Measurements from ENCODE around the gene GOLGA6D.
"Not testable (repeated sequence)": the region's sequence is repeated elsewhere in the genome, so short reads cannot be mapped to it uniquely, and the experiment has no call there.

GOLGA6D gene, protein sequence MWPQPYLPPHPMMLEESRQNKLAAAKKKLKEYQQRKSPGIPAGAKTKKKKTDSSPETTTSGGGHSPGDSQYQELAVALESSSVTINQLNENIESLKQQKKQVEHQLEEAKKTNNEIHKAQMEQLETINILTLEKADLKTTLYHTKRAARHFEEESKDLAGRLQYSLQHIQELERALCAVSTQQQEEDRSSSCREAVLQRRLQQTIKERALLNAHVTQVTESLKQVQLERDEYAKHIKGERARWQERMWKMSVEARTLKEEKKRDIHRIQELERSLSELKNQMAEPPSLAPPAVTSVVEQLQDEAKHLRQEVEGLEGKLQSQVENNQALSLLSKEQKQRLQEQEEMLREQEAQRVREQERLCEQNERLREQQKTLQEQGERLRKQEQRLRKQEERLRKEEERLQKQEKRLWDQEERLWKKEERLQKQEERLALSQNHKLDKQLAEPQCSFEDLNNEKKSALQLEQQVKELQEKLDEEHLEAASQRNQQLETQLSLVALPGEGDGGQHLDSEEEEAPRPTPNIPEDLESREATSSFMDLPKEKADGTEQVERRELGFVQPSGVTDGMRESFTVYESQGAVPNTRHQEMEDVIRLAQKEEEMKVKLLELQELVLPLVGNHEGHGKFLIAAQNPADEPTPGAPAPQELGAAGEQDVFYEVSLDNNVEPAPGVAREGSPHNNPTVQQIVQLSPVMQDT

GRCh38 chr15:75282572-75282971 lies at the start of gene GOLGA6D:
Gene GOLGA6D (plus strand): TSS chr15:75282835. CDS start chr15:75282876, 41 bp downstream.
- DNase-seq (ENCODE audit: low read depth, low spot score); H3K27ac ChIP-seq: not testable (repeated sequence)

DNA sequence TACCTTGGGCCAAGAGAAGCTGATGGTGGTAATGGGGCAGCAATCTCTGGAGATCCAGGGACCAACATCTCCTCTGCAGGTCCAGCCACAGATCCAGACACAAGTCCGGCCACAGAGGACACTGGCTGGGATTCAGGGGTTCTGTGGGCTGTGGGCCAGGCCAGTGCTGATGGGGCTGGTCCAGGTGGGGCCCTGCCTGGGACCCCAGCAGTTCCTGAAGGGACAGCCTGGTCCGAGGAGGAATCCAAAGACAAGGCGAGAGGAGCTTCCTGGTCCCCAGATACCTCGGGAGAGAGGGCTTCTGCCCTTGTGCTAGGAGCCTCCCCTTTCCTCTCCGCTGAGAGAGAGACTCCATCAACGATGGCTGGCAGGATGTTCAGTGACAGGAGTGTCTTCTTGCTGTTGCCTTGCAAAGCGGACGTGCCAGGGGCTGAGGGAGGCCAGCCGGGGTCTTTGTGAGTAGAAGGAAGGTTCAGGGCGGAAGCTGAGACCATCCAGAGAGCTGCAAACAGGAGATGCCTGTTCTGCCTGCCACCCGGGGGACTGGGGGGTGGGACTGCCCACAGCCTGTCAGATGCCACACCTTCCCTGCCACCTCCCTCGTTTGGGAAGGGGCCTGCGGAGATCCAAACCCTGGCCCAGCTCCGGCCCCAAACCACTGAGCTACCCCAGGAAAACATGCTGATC lies 49.0 kb upstream of the GOLGA6D start:
- no peak for DNase-seq (ENCODE audit: low read depth, low spot score)

GRCh38 chr15:75234191-75234810 lies 48.3 kb upstream of the GOLGA6D start:
- no peak overlapping the region for H3K27ac ChIP-seq
- no peak for DNase-seq (ENCODE audit: low read depth, low spot score)

More for the DNA sequence above, 49.0 kb upstream of the GOLGA6D start:
- H3K27ac ChIP-seq = no peak overlapping the region

DNA sequence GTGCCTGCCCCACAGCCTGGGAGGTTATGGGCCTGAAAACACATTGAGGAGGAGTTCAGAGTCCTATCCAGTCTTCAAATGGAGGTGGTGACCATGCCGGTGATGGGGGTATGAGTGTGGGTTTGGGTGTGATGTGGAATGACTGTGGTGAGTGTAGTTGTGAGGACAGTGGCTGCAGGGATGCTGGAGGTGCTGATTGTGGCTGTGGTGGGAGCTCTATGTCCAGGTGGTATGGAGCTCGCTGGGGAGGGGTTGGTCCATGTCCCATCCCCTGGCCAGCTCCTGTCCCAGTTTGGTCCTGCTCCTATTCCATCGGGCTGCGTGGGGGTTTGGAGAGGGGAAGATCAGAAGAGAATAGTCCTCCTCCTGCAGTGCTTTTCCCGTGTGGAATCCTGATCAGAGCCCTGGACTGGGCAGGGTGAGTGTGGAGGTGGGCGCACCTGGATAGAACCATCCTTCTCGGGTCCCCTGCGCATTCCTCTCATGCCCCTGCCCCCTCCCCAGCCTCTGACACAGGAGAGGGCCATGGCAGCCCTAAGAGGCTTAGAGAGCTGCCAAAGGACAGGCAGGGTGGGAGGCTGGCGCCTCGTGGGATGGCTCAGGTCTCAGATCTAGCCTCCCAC lies 47.5 kb upstream of the GOLGA6D start:
- DNase-seq (ENCODE audit: low read depth, low spot score) = no peak
- H3K27ac ChIP-seq = no peak overlapping the region

- H3K27ac ChIP-seq = no peak overlapping the region
- DNase-seq (ENCODE audit: low read depth, low spot score) = no peak
Measured at GRCh38 chr15:75235760-75236729, 46.6 kb upstream of the GOLGA6D start.

DNA sequence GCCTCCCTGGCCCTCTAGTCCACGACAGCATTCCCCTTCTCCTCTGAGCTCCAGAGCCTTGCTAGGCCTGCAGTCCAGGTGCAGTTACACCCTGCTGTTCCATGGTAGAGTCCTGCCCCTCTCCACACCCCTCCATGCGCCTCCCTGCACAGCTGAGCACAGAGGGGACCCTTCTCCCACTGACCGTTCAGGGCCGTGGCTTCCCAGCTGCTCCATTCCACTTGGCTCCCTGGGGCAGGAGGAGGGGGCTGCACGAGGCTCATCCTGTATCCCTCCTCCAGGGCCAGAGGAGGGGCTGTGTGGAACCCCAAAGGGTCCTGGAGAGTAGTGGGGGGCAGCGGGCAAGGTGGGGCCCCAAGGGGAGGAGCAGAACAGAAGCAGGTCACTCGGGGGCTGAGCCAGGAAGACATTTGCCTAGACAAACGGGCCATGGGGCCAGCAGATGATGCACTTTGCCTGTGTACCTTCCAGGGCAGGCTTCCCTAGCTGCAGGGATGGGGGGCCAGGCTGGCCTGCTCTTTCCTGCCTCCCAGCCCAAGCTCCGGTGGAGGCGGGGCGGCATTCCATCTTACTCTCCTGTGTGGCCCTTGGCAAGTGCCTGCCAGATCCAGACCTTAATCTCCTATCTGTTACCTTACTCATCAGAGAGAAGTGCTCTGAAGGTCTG lies 45.2 kb upstream of the GOLGA6D start:
- no peak overlapping the region for H3K27ac ChIP-seq
- DNase-seq (ENCODE audit: low read depth, low spot score) = no peak

DNA sequence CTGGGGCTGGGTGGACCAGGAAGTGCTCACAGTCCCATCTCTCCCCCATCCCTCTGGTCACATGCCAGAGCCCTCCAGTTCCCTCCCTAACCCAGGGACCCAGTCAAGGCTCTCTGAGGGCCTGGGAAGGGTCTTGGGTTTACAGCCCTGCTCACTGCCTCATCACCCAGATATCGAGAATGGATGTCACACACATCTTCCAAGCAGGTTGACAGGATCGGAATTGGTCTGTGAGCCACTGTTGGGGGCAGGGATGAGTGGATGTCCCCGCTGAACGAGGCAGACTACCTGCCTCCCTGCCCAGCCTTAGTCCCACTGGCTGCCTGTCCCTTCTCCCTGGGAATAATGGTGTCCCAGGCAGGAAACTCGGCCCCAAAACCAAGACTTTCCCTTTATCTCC lies 44.5 kb upstream of the GOLGA6D start:
- H3K27ac ChIP-seq = no peak overlapping the region
- no peak for DNase-seq (ENCODE audit: low read depth, low spot score)

GRCh38 chr15:75245741-75246140 lies 36.9 kb upstream of the GOLGA6D start:
- DNase-seq (ENCODE audit: low read depth, low spot score); H3K27ac ChIP-seq: not testable (repeated sequence)

GRCh38 chr15:75248991-75249390 lies 33.6 kb upstream of the GOLGA6D start:
- not testable (repeated sequence) for H3K27ac ChIP-seq; DNase-seq (ENCODE audit: low read depth, low spot score)

DNA sequence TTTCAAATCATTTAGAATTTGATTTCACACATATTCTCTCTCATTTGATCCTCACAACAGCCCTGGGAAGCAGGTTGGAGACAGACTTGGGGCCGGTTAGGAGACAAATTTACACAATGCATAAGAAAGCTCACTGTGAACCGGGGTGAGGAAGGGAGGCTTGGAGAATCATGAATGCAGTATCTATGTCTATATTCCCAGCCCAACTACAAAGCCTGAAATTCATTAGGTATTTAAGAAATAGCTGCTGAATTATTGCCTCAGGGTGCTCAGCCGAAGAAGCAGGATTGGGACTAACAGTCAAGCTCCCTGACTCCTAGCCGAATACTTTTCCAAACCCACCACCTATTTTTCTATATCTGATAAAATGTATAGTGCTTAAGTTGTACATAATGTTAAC lies 32.9 kb upstream of the GOLGA6D start:
- H3K27ac ChIP-seq = no peak overlapping the region

DNA sequence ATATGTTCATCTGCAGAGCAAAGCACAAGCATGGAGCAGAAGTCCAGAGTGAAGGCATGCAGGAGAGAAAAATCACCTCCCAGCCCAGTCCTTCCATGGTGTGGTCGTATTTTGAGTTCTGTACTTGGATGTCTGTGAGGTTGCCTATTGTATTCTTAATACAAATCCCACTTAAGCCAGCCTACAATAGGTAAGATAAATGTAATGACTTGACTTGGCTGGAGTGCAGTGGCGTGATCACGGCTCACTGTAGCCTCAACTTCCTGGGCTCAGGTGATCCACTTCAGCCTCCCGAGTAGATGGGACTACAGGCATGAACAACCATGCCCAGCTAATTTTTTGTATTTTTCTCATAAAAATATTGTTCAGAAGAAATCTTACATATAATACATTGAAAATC lies 31.3 kb upstream of the GOLGA6D start:
- H3K27ac ChIP-seq; DNase-seq (ENCODE audit: low read depth, low spot score): not testable (repeated sequence)

More for the DNA sequence above, 32.9 kb upstream of the GOLGA6D start:
- DNase-seq (ENCODE audit: low read depth, low spot score) = no peak

- not testable (repeated sequence) for DNase-seq (ENCODE audit: low read depth, low spot score); H3K27ac ChIP-seq
Measured at GRCh38 chr15:75252285-75252684, 30.4 kb upstream of the GOLGA6D start.

DNA sequence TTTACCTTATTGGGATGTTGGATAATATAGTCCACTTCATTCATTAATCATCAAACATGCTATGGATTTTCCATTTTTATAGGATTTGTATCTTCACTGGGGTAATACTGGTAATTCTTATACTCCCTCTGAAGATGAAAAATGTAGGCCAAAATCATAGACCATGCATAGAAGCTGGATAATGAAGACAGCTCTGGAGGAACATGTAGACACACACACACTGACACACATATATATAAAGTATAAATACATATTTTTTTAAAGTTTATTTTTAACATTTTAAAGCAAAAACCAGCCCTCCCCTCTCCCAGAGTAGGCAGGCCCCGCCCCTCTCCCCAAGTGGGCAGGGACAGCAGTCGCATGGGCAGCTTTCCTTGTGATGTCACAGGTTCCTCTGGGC lies 24.6 kb upstream of the GOLGA6D start, which contains the start of gene GOLGA6C:
TSS of gene GOLGA6C (plus strand) at position 301 of the 400 bp plus-strand sequence. CDS start 265 bp downstream, outside the sequence.
- not testable (repeated sequence) for H3K27ac ChIP-seq

DNA sequence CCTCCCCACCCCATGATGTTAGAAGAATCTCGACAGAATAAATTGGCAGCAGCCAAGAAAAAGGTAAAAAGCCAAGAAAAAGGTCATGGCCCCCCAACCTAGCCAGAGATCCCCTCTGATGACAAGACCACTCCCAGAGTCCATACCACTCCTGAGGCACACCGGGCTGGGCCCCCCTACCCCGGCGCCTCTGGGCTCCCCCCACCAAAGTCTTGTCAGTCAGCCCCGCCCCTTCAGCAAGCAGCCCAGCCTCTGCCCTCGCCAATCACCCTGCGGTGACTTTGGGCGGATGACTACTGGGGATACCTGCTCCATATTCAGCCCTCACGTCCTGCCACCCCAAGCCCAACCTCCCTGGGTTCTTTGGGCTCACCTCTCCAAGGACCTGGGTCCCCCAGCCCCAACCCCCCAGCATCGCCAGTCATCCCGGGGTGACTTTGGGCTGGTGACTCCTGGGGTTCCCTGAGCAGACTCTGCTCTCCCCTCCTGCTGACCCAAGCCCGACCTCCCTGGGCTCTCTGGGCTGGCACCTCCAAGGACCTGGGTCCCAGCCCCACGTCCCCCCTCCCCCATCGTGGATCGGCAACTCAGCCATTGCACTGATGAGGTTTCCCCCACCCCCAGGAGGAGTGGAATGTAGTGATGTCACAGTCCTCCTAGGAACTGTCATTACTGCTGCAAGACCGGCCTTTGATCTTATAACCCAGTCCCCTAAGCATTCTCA lies 23.9 kb upstream of the GOLGA6D start:
- DNase-seq (ENCODE audit: low read depth, low spot score) = not testable (repeated sequence)

More for the DNA sequence above, 24.6 kb upstream of the GOLGA6D start, which contains the start of gene GOLGA6C:
- DNase-seq (ENCODE audit: low read depth, low spot score) = not testable (repeated sequence)

GRCh38 chr15:75259873-75260272 lies 22.8 kb upstream of the GOLGA6D start:
- not testable (repeated sequence) for DNase-seq (ENCODE audit: low read depth, low spot score); H3K27ac ChIP-seq

More for the DNA sequence above, 23.9 kb upstream of the GOLGA6D start:
- H3K27ac ChIP-seq = not testable (repeated sequence)

DNA sequence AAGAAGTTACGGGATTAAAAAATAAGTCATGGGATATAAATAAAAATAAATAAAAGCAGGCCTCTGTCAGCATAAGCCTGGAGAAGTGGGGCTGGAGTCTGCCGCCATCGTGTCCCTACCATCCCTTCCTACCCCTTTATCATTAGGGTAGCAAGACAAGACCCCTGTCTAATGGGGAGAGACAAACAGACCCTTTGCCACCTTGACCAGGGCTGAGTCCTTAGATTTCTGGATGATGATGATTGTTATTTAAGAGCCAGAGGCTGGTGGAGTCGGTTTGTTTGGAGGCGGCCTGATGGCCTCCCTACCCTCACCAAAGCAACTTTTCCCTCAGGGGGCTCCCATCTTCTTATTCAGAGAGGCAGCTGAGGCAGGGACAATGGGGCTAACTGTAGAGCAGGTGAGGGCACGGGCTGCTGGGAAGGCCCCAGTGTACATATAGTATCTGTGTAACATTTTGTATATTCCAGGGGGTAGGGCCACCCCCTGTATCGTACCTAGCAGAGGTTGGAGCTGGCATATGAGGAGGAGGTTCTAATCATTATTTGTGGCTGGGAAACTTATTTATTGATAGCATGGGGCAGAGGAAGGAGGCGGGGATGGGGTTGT lies 8.8 kb upstream of the GOLGA6D start:
- DNase-seq (ENCODE audit: low read depth, low spot score); H3K27ac ChIP-seq: not testable (repeated sequence)

Measured in epithelial cell of prostate (primary cell).